ENCODE measurements around the gene LY6G6F.

- TF ChIP-seq SP1 (IDR thresholded peaks at IDR 0.05) (no peak), FOXK2 (IDR thresholded peaks at IDR 0.05) (no peak), ZNF384 (IDR thresholded peaks at IDR 0.05) (no peak), FOXA1 (IDR thresholded peaks at IDR 0.05) (no peak), PKNOX1 (IDR thresholded peaks at IDR 0.05) (peak; percentile 34; the same call in 1 of the 2 replicates), NFRKB (IDR thresholded peaks at IDR 0.05) (no peak), HDGF (IDR thresholded peaks at IDR 0.05; ENCODE audit: borderline replicate concordance) (no peak), TARDBP (IDR thresholded peaks at IDR 0.05) (no peak), LEF1 (IDR thresholded peaks at IDR 0.05; ENCODE audit: borderline replicate concordance) (no peak), L3MBTL2 (conservative IDR thresholded peaks at IDR 0.05) (peak; percentile 43), ELF4 (IDR thresholded peaks at IDR 0.05) (peak; percentile 32; the same call in 1 of the 2 replicates), ARNT (IDR thresholded peaks at IDR 0.05) (no peak; the same call in 1 of the 2 replicates), BHLHE40 (IDR thresholded peaks at IDR 0.05; ENCODE audit: borderline replicate concordance) (peak; percentile 54; the same call in 1 of the 2 replicates)
These were observed 3.6 kb upstream of the LY6G6F start, which contains the start of gene ABHD16A for GRCh38 chr6:31702819-31703716.

Data from HEK293T (cell line).